GM12878 (cell line): ENCODE data around the gene MLPH.

ENCODE experiments used
- CHD2 ChIP-seq: IDR thresholded peaks from 2 replicates; pipeline ENCODE4 v1.6.1; 2011; ENCODE audit warnings: low read depth, low read length, improper control_type of control experiment, borderline replicate concordance
- SMAD1 ChIP-seq: fragments of 450-650 bp; IDR thresholded peaks from 2 replicates; pipeline ENCODE4 v1.6.1; 2018; ENCODE audit warnings: mild to moderate bottlenecking, low read depth; ENCODE audit not compliant: partially characterized antibody
- SP1 ChIP-seq: IDR thresholded peaks from one replicate; pipeline ENCODE4 v1.6.1; 2011; ENCODE audit warnings: low read depth, low read length
- ZNF217 ChIP-seq: fragments of 450-650 bp; IDR thresholded peaks from 2 replicates; pipeline ENCODE4 v1.6.1; 2017; ENCODE audit warnings: antibody characterized with exemption, mild to moderate bottlenecking
- ZNF274 ChIP-seq: IDR thresholded peaks from one replicate; pipeline ENCODE4 v1.8.0; 2011; ENCODE audit not compliant: insufficient read length, insufficient read depth
- TF ChIP-seq, protein P1 (sequence below), 3 experiments: IDR thresholded peaks in 2 of 3; conservative IDR thresholded peaks in 1 of 3; 2 replicates each; pipeline ENCODE4 v1.5.1; 2011; ENCODE audit warnings: low read depth in 3 of 3, low read length in 3 of 3, mild to moderate bottlenecking in 3 of 3, control low read depth in 2 of 3, moderate library complexity in 2 of 3, inconsistent platforms in 1 of 3, mixed read lengths in 1 of 3; ENCODE audit not compliant: control insufficient read depth in 2 of 3, insufficient read depth in 1 of 3; ENCODE audit errors: extremely low read depth in 1 of 3
- TF ChIP-seq, protein P2 (sequence below): fragments of 450-650 bp; formaldehyde crosslinking; IDR thresholded peaks from 2 replicates; pipeline ENCODE4 v1.4.0; 2022; ENCODE audit warnings: mild to moderate bottlenecking, moderate library complexity

DNA sequence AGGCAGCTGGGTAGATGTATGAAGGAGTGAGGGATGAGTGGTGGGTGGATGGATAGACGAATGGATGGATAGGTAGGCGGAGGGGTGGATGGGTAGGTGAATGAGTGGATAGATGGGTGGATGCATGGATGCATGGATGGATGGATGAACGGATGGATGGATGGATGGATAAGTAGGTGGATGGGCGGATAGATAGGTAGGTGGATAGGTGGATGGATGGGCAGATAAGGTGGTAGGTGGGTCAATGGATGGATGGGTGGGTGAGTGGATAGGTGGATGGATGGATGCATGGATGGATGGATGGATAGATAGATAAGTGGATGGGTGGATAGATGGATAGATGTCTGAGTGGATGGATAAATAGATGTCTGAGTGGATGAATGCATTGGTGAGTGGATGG, 30.1 kb downstream of the MLPH start:
- TF ChIP-seq, protein P1, sequence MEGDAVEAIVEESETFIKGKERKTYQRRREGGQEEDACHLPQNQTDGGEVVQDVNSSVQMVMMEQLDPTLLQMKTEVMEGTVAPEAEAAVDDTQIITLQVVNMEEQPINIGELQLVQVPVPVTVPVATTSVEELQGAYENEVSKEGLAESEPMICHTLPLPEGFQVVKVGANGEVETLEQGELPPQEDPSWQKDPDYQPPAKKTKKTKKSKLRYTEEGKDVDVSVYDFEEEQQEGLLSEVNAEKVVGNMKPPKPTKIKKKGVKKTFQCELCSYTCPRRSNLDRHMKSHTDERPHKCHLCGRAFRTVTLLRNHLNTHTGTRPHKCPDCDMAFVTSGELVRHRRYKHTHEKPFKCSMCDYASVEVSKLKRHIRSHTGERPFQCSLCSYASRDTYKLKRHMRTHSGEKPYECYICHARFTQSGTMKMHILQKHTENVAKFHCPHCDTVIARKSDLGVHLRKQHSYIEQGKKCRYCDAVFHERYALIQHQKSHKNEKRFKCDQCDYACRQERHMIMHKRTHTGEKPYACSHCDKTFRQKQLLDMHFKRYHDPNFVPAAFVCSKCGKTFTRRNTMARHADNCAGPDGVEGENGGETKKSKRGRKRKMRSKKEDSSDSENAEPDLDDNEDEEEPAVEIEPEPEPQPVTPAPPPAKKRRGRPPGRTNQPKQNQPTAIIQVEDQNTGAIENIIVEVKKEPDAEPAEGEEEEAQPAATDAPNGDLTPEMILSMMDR (IDR thresholded peaks at IDR 0.05 in 2 of 3, conservative IDR thresholded peaks at IDR 0.05 in 1 of 3; ENCODE audit: control insufficient read depth in 2 of 3, extremely low read depth in 1 of 3, insufficient read depth in 1 of 3, low read depth in 3 of 3, low read length in 3 of 3): no peak
- no peak for TF ChIP-seq SP1
- no peak for TF ChIP-seq ZNF274
- TF ChIP-seq SMAD1: no peak
- TF ChIP-seq, protein P2, sequence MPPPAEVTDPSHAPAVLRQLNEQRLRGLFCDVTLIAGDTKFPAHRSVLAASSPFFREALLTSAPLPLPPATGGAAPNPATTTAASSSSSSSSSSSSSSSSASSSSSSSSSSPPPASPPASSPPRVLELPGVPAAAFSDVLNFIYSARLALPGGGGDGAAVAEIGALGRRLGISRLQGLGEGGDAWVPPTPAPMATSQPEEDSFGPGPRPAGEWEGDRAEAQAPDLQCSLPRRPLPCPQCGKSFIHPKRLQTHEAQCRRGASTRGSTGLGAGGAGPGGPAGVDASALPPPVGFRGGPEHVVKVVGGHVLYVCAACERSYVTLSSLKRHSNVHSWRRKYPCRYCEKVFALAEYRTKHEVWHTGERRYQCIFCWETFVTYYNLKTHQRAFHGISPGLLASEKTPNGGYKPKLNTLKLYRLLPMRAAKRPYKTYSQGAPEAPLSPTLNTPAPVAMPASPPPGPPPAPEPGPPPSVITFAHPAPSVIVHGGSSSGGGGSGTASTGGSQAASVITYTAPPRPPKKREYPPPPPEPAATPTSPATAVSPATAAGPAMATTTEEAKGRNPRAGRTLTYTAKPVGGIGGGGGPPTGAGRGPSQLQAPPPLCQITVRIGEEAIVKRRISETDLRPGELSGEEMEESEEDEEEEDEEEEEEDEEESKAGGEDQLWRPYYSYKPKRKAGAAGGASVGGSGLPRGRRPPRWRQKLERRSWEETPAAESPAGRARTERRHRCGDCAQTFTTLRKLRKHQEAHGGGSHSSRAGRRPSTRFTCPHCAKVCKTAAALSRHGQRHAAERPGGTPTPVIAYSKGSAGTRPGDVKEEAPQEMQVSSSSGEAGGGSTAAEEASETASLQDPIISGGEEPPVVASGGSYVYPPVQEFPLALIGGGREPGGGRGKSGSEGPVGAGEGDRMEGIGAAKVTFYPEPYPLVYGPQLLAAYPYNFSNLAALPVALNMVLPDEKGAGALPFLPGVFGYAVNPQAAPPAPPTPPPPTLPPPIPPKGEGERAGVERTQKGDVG (CRISPR knock-in tag): no peak
- TF ChIP-seq CHD2: no peak
- no peak for TF ChIP-seq ZNF217
